ENCODE data around the gene FGB.

FGB gene

GRCh38 chr4:154562697-154563254, at the start of gene FGB:
TSS of gene FGB (plus strand) at chr4:154563011. CDS start at chr4:154563019, 8 bp downstream.
- DNase-seq (ENCODE audit: low read depth in 2 of 3, low spot score in 1 of 3) = no peak

- no peak for DNase-seq (ENCODE audit: low read depth in 2 of 3, low spot score in 1 of 3)
These were observed 46.3 kb upstream of the FGB start for GRCh38 chr4:154516318-154517029.

- DNase-seq (ENCODE audit: low read depth in 2 of 3, low spot score in 1 of 3) = no peak
These were observed 45.2 kb upstream of the FGB start for GRCh38 chr4:154517591-154517990.

GRCh38 chr4:154519214-154519613, 43.6 kb upstream of the FGB start:
- DNase-seq (ENCODE audit: low read depth in 2 of 3, low spot score in 1 of 3) = no peak

- no peak for DNase-seq (ENCODE audit: low read depth in 2 of 3, low spot score in 1 of 3)
These were observed 41.2 kb upstream of the FGB start for GRCh38 chr4:154521607-154522006.

GRCh38 chr4:154526151-154526550, 36.7 kb upstream of the FGB start:
- DNase-seq (ENCODE audit: low read depth in 2 of 3, low spot score in 1 of 3) = no peak

- DNase-seq (ENCODE audit: low read depth in 2 of 3, low spot score in 1 of 3) = no peak
These were observed 35.5 kb upstream of the FGB start for GRCh38 chr4:154527308-154527707.

GRCh38 chr4:154528869-154529268, 33.9 kb upstream of the FGB start:
- DNase-seq (ENCODE audit: low read depth in 2 of 3, low spot score in 1 of 3) = no peak

GRCh38 chr4:154529728-154530519, 32.9 kb upstream of the FGB start:
- DNase-seq (ENCODE audit: low read depth in 2 of 3, low spot score in 1 of 3) = no peak

- DNase-seq (ENCODE audit: low read depth in 2 of 3, low spot score in 1 of 3) = no peak
These were observed 28.5 kb upstream of the FGB start for GRCh38 chr4:154534296-154534695.

GRCh38 chr4:154542271-154542879, 20.4 kb upstream of the FGB start:
- no peak for DNase-seq (ENCODE audit: low read depth in 2 of 3, low spot score in 1 of 3)

- no peak for DNase-seq (ENCODE audit: low read depth in 2 of 3, low spot score in 1 of 3)
These were observed 17.1 kb upstream of the FGB start for GRCh38 chr4:154545689-154546088.

- DNase-seq (ENCODE audit: low read depth in 2 of 3, low spot score in 1 of 3) = peak; percentile 90 to 93 (median 92)
These were observed 12.7 kb upstream of the FGB start, which contains the start of gene PLRG1 for GRCh38 chr4:154549894-154550790. TSS of gene PLRG1 (minus strand) at chr4:154550400. CDS start at chr4:154550308, 92 bp downstream.

GRCh38 chr4:154551872-154552686, 10.7 kb upstream of the FGB start:
- DNase-seq (ENCODE audit: low read depth in 2 of 3, low spot score in 1 of 3) = peak; percentile 39 to 55 (median 53)

- DNase-seq (ENCODE audit: low read depth in 2 of 3, low spot score in 1 of 3) = no peak
These were observed 3.7 kb upstream of the FGB start for GRCh38 chr4:154559141-154559493.

- no peak for DNase-seq (ENCODE audit: low read depth in 2 of 3, low spot score in 1 of 3)
These were observed 3.1 kb upstream of the FGB start for GRCh38 chr4:154559494-154560418.

GRCh38 chr4:154560419-154560801, 2.4 kb upstream of the FGB start:
- no peak for DNase-seq (ENCODE audit: low read depth in 2 of 3, low spot score in 1 of 3)

- DNase-seq (ENCODE audit: low read depth in 2 of 3, low spot score in 1 of 3) = no peak
These were observed 2.0 kb upstream of the FGB start for GRCh38 chr4:154560824-154561231.

GRCh38 chr4:154564311-154564710, 1.5 kb downstream of the FGB start:
- no peak for DNase-seq (ENCODE audit: low read depth in 2 of 3, low spot score in 1 of 3)

Measured in stimulated activated CD4-positive, alpha-beta T cell treated with anti-CD3 and anti-CD28 coated beads, Interleukin-12 subunit alpha, Interleukin-12 subunit beta, amount 100 ng/mL, for 48 hours (primary cell).